ENCODE results near the gene ABI3BP.

Gene ABI3BP

DNA sequence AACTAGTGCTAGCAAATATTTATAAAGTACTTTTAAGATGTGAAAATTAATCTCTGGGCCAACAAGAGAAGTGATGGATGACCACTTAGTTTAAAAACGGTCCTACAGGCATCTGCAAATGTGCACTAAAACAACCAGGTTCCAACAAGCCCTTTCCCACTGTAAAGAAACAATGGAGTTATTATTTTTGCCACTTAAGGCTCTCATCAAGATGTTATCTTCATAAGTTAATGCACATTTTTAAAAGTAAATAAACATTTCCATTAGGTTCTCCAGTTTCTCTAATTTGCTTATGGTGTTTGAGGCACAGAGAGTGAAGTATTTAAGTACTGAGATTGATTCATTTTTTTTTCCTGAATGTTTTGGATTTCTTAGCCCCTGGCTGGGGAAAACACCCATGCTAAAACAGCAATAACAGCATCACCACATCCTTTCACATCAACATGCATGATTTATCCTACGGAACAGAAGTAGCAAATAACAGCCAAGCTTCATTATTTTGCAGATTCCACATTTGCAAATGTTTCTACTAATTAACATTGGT is 20.8 kb downstream of the ABI3BP start:
- Histone ChIP-seq H2AFZ (ENCODE audit: low read depth, low read length, severe bottlenecking) (no peak overlapping the region), H3K79me2 (ENCODE audit: insufficient read depth, low read length) (no peaks in the 10 kb centered on the region), H3K27ac (ENCODE audit: low read depth, low read length) (no peak overlapping the region), H3K9me2 (replicated peaks; ENCODE audit: insufficient read depth, low read length) (no peaks in the 10 kb centered on the region), H3K27me3 (ENCODE audit: low read length) (no peaks in the 10 kb centered on the region), H3K36me3 (ENCODE audit: low read length) (no peaks in the 10 kb centered on the region), H3K4me2 (ENCODE audit: low read depth, low read length, poor library complexity, severe bottlenecking) (no peak overlapping the region), H3K9me3 (ENCODE audit: insufficient read depth, low read length) (no peaks in the 10 kb centered on the region), H3K4me3 (ENCODE audit: insufficient read depth, low read length, poor library complexity, severe bottlenecking) (no peak overlapping the region), H4K20me1 (ENCODE audit: low read depth, low read length) (no peaks in the 10 kb centered on the region), H3K9ac (ENCODE audit: low read length) (no peak overlapping the region), H3F3A (ENCODE audit: insufficient read depth) (no peaks in the 10 kb centered on the region)
- TF ChIP-seq, protein P1, sequence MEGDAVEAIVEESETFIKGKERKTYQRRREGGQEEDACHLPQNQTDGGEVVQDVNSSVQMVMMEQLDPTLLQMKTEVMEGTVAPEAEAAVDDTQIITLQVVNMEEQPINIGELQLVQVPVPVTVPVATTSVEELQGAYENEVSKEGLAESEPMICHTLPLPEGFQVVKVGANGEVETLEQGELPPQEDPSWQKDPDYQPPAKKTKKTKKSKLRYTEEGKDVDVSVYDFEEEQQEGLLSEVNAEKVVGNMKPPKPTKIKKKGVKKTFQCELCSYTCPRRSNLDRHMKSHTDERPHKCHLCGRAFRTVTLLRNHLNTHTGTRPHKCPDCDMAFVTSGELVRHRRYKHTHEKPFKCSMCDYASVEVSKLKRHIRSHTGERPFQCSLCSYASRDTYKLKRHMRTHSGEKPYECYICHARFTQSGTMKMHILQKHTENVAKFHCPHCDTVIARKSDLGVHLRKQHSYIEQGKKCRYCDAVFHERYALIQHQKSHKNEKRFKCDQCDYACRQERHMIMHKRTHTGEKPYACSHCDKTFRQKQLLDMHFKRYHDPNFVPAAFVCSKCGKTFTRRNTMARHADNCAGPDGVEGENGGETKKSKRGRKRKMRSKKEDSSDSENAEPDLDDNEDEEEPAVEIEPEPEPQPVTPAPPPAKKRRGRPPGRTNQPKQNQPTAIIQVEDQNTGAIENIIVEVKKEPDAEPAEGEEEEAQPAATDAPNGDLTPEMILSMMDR (IDR thresholded peaks at IDR 0.05; ENCODE audit: insufficient read depth, low read length, poor library complexity, severe bottlenecking) = no peak
- TF ChIP-seq EZH2phosphoT487 (conservative IDR thresholded peaks at IDR 0.05; ENCODE audit: low read length) = no peak

GRCh38 chr3:100971798-100972197 is 21.4 kb downstream of the ABI3BP start:
- no peaks in the 10 kb centered on the region for H3K9me2 ChIP-seq (replicated peaks; ENCODE audit: insufficient read depth, low read length)
- no peaks in the 10 kb centered on the region for H3K79me2 ChIP-seq (ENCODE audit: insufficient read depth, low read length)
- H3K9me3 ChIP-seq (ENCODE audit: insufficient read depth, low read length) = no peaks in the 10 kb centered on the region
- no peak overlapping the region for H3K27ac ChIP-seq (ENCODE audit: low read depth, low read length)
- no peak overlapping the region for H2AFZ ChIP-seq (ENCODE audit: low read depth, low read length, severe bottlenecking)
- H3K27me3 ChIP-seq (ENCODE audit: low read length) = no peaks in the 10 kb centered on the region
- H3K36me3 ChIP-seq (ENCODE audit: low read length) = no peaks in the 10 kb centered on the region
- H3K4me3 ChIP-seq (ENCODE audit: insufficient read depth, low read length, poor library complexity, severe bottlenecking) = no peak overlapping the region
- no peaks in the 10 kb centered on the region for H3F3A ChIP-seq (ENCODE audit: insufficient read depth)
- no peak overlapping the region for H3K9ac ChIP-seq (ENCODE audit: low read length)
- H3K4me2 ChIP-seq (ENCODE audit: low read depth, low read length, poor library complexity, severe bottlenecking) = no peak overlapping the region
- TF ChIP-seq, protein P1 (IDR thresholded peaks at IDR 0.05; ENCODE audit: insufficient read depth, low read length, poor library complexity, severe bottlenecking) = no peak
- no peak for TF ChIP-seq EZH2phosphoT487 (conservative IDR thresholded peaks at IDR 0.05; ENCODE audit: low read length)
- no peaks in the 10 kb centered on the region for H4K20me1 ChIP-seq (ENCODE audit: low read depth, low read length)

DNA sequence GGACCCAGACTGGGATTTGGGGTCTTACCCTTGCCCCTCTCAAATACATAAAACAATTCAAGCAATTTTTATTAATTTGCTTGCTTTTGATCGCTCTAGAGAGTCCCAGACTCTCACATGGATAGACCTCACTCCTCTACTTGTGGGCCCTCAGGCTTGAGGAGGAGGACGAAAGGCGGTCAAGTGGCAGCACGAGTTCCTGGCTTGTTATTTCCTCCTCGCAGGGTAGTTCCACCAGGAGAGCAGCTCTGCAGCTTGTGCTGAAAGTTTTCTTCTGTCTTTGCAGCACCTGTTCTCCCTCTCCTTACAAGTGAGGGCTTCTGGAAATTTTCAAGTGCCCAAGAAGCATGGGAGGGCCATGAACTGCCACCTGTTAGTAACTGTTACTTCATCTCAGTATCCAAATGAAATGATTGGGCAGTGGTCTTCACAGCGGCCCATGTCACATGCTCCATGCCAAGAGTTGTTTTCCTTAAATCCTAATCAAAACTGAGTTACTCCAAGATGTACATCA is 22.7 kb downstream of the ABI3BP start:
- H3K79me2 ChIP-seq (ENCODE audit: insufficient read depth, low read length) = no peaks in the 10 kb centered on the region
- H3K27ac ChIP-seq (ENCODE audit: low read depth, low read length) = no peak overlapping the region
- H2AFZ ChIP-seq (ENCODE audit: low read depth, low read length, severe bottlenecking) = no peak overlapping the region
- H3K9me2 ChIP-seq (replicated peaks; ENCODE audit: insufficient read depth, low read length) = no peaks in the 10 kb centered on the region
- no peak overlapping the region for H3K9ac ChIP-seq (ENCODE audit: low read length)
- no peaks in the 10 kb centered on the region for H3F3A ChIP-seq (ENCODE audit: insufficient read depth)
- TF ChIP-seq, protein P1 (IDR thresholded peaks at IDR 0.05; ENCODE audit: insufficient read depth, low read length, poor library complexity, severe bottlenecking) = no peak
- TF ChIP-seq EZH2phosphoT487 (conservative IDR thresholded peaks at IDR 0.05; ENCODE audit: low read length) = no peak
- H3K4me2 ChIP-seq (ENCODE audit: low read depth, low read length, poor library complexity, severe bottlenecking) = no peak overlapping the region
- no peaks in the 10 kb centered on the region for H4K20me1 ChIP-seq (ENCODE audit: low read depth, low read length)
- no peaks in the 10 kb centered on the region for H3K36me3 ChIP-seq (ENCODE audit: low read length)
- H3K9me3 ChIP-seq (ENCODE audit: insufficient read depth, low read length) = no peaks in the 10 kb centered on the region
- H3K4me3 ChIP-seq (ENCODE audit: insufficient read depth, low read length, poor library complexity, severe bottlenecking) = no peak overlapping the region
- no peaks in the 10 kb centered on the region for H3K27me3 ChIP-seq (ENCODE audit: low read length)

Data from SU-DHL-6 (cell line).